Breast epithelium (tissue), 3 donors: Measurements from ENCODE around the gene PDZRN3.

Experiments used
- POLR2AphosphoS5 ChIP-seq, 3 donors: sonication (generic); formaldehyde crosslinking; IDR thresholded peaks; one replicate each; pipeline ENCODE4 v1.6.1; 2017; ENCODE audit warnings: antibody characterized with exemption in 3 of 3
- TF ChIP-seq, protein P1 (sequence below), 3 donors: fragments of 450-650 bp; IDR thresholded peaks; one replicate each; pipeline ENCODE4 v1.5.1; 2016 to 2017; ENCODE audit warnings: antibody characterized with exemption in 3 of 3, mild to moderate bottlenecking in 3 of 3, moderate library complexity in 3 of 3

DNA sequence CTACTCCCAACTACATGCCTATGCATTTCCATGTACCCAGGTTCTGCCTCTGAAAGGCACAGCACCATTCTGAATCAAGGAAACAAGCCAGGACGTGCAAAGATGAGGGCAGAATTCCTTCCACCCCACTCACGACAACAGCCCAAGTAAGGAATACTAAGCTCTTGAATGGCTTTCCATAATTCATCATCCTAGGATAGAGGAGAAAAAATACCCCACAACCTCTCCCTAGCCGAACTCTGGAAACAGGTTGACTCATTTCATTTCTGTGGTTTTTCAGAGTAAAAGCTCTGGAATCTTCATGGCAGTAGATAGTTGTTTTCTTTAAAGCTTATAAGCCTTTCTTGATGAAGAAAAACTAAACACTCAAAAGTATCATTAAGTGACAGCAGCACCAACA is 77.8 kb downstream of the PDZRN3 start:
- TF ChIP-seq, protein P1, sequence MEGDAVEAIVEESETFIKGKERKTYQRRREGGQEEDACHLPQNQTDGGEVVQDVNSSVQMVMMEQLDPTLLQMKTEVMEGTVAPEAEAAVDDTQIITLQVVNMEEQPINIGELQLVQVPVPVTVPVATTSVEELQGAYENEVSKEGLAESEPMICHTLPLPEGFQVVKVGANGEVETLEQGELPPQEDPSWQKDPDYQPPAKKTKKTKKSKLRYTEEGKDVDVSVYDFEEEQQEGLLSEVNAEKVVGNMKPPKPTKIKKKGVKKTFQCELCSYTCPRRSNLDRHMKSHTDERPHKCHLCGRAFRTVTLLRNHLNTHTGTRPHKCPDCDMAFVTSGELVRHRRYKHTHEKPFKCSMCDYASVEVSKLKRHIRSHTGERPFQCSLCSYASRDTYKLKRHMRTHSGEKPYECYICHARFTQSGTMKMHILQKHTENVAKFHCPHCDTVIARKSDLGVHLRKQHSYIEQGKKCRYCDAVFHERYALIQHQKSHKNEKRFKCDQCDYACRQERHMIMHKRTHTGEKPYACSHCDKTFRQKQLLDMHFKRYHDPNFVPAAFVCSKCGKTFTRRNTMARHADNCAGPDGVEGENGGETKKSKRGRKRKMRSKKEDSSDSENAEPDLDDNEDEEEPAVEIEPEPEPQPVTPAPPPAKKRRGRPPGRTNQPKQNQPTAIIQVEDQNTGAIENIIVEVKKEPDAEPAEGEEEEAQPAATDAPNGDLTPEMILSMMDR (IDR thresholded peaks at IDR 0.05): no peak
- TF ChIP-seq POLR2AphosphoS5 (IDR thresholded peaks at IDR 0.05): no peak
